GM23338 (cell line): ENCODE results near the gene SLC25A26. TPM values are rescaled to one million over a fixed set of nuclear protein-coding genes. Genes with fewer than 3 reads are reported as not detected.

Experiments
- ATAC-seq: fragments of 200-7000 bp; cut with Tn5 transposase; 3 replicates; pipeline ENCODE4 v1.9.1; 2020
- DNase-seq: peaks from one replicate; pipeline ENCODE4 v3.0.0-alpha.2; 2015; ENCODE audit warnings: low spot score
- H2AFZ ChIP-seq: fragments of 200-600 bp; sonication (generic); 2 replicates; pipeline ENCODE4 v1.8.0; 2016; ENCODE audit warnings: antibody characterized with exemption, mild to moderate bottlenecking, moderate library complexity
- H3F3A ChIP-seq: fragments of 200-600 bp; sonication (generic); replicated peaks from 2 replicates; pipeline ENCODE4 v1.8.0; 2017; ENCODE audit warnings: antibody characterized with exemption, mixed run types, low read depth
- H3K27ac ChIP-seq: fragments of 200-600 bp; sonication (generic); 2 replicates; pipeline ENCODE4 v1.6.1; 2016; ENCODE audit warnings: low read depth
- H3K27me3 ChIP-seq: fragments of 200-600 bp; sonication (generic); 2 replicates; pipeline ENCODE4 v1.8.0; 2016; ENCODE audit warnings: mild to moderate bottlenecking, mixed run types, moderate library complexity; ENCODE audit not compliant: insufficient read depth
- H3K36me3 ChIP-seq: fragments of 200-600 bp; sonication (generic); 2 replicates; pipeline ENCODE4 v1.8.0; 2016; ENCODE audit warnings: mild to moderate bottlenecking; ENCODE audit not compliant: insufficient read depth
- H3K4me1 ChIP-seq: fragments of 200-600 bp; sonication (generic); 2 replicates; pipeline ENCODE4 v1.8.0; 2016; ENCODE audit warnings: mild to moderate bottlenecking, moderate library complexity; ENCODE audit not compliant: insufficient read depth
- H3K4me2 ChIP-seq: fragments of 200-600 bp; sonication (generic); 2 replicates; pipeline ENCODE4 v1.7.1; 2017; ENCODE audit warnings: mixed run types
- H3K4me3 ChIP-seq: fragments of 200-600 bp; sonication (generic); 2 replicates; pipeline ENCODE4 v1.6.1; 2016; ENCODE audit warnings: mixed run types
- H3K79me2 ChIP-seq: fragments of 200-600 bp; sonication (generic); replicated peaks from 2 replicates; pipeline ENCODE4 v1.8.0; 2017; ENCODE audit warnings: mild to moderate bottlenecking; ENCODE audit not compliant: insufficient read depth
- H3K9me2 ChIP-seq: fragments of 200-600 bp; sonication (generic); 2 replicates; pipeline ENCODE4 v1.8.0; 2017; ENCODE audit not compliant: insufficient read depth
- H4K20me1 ChIP-seq: fragments of 200-600 bp; sonication (generic); replicated peaks from 2 replicates; pipeline ENCODE4 v1.8.0; 2017; ENCODE audit warnings: mild to moderate bottlenecking; ENCODE audit not compliant: insufficient read depth
- H3K27ac Mint-ChIP-seq: 2 replicates; pipeline ENCODE4 v1.8.0; 2020; ENCODE audit warnings: inconsistent platforms, mild to moderate bottlenecking, moderate library complexity, mixed read lengths
- H3K27me3 Mint-ChIP-seq: 3 replicates; pipeline ENCODE4 v1.8.0; 2022; ENCODE audit warnings: low read depth, mild to moderate bottlenecking, moderate library complexity, mixed read lengths, inconsistent platforms; ENCODE audit not compliant: insufficient read depth, poor library complexity
- H3K36me3 Mint-ChIP-seq: 3 replicates; pipeline ENCODE4 v1.8.0; 2021; ENCODE audit warnings: low read depth, mild to moderate bottlenecking, inconsistent platforms, moderate library complexity, mixed read lengths
- H3K4me1 Mint-ChIP-seq: 3 replicates; pipeline ENCODE4 v1.8.0; 2020; ENCODE audit warnings: mild to moderate bottlenecking, inconsistent platforms, mixed read lengths
- H3K4me3 Mint-ChIP-seq: 3 replicates; pipeline ENCODE4 v1.8.0; 2021; ENCODE audit warnings: moderate library complexity, mild to moderate bottlenecking, inconsistent platforms, mixed read lengths
- H3K9me3 Mint-ChIP-seq: 3 replicates; pipeline ENCODE4 v1.8.0; 2020; ENCODE audit warnings: moderate library complexity, mild to moderate bottlenecking, inconsistent platforms, mixed read lengths
- CREB1 ChIP-seq: fragments of 250-450 bp; sonication (Bioruptor Pico); IDR thresholded peaks from 2 replicates; pipeline ENCODE4 v1.5.0; 2020; ENCODE audit warnings: low read depth, mild to moderate bottlenecking, moderate library complexity
- EZH2 ChIP-seq: fragments of 200-600 bp; sonication (generic); IDR thresholded peaks from one replicate; pipeline ENCODE4 v1.8.0; 2017; ENCODE audit warnings: antibody characterized with exemption, mild to moderate bottlenecking, low read depth; ENCODE audit not compliant: unreplicated experiment
- EZH2phosphoT487 ChIP-seq: fragments of 200-600 bp; sonication (generic); IDR thresholded peaks from one replicate; pipeline ENCODE4 v1.8.1; 2018; ENCODE audit warnings: antibody characterized with exemption; ENCODE audit not compliant: unreplicated experiment
- JUNB ChIP-seq: IDR thresholded peaks from one replicate; pipeline ENCODE4 v1.6.1; 2016; ENCODE audit warnings: antibody characterized with exemption; ENCODE audit not compliant: unreplicated experiment
- NANOG ChIP-seq: IDR thresholded peaks from 2 replicates; pipeline ENCODE4 v1.6.1; 2016; ENCODE audit warnings: antibody characterized with exemption, borderline replicate concordance
- POLR2AphosphoS5 ChIP-seq: IDR thresholded peaks from 2 replicates; pipeline ENCODE4 v1.6.1; 2016; ENCODE audit warnings: antibody characterized with exemption, low read depth
- STAT1 ChIP-seq: IDR thresholded peaks from one replicate; pipeline ENCODE4 v1.6.1; 2016; ENCODE audit warnings: antibody characterized with exemption; ENCODE audit not compliant: unreplicated experiment
- ZNF114 ChIP-seq: fragments of 250-450 bp; sonication (Bioruptor Pico); IDR thresholded peaks from 2 replicates; pipeline ENCODE4 v1.5.0; 2020; ENCODE audit warnings: mild to moderate bottlenecking, moderate library complexity
- ZNF331 ChIP-seq: fragments of 250-450 bp; sonication (Bioruptor Pico); IDR thresholded peaks from 2 replicates; pipeline ENCODE4 v1.5.0; 2020; ENCODE audit warnings: low read depth, mild to moderate bottlenecking, moderate library complexity
- polyA plus RNA-seq: library from polyadenylated mRNA; unstranded; fragments of >200 nt; fragmentation: Nextera tagmentation; extraction: Ambion mirVana; gene quantifications from 2 replicates; pipeline ENCODE4 v1.2.1, GENCODE V29; 2016
- total RNA-seq: library from RNA; depleted of rRNA; stranded (reverse); fragments of >200 nt; shearing (Covaris generic); gene quantifications from 2 replicates; pipeline ENCODE4 v1.2.3, GENCODE V29; 2014
- TF ChIP-seq, protein P1 (sequence below): IDR thresholded peaks from one replicate; pipeline ENCODE4 v1.6.1; 2018; ENCODE audit warnings: antibody characterized with exemption; ENCODE audit not compliant: unreplicated experiment
- TF ChIP-seq, protein P2 (sequence below): fragments of 250-450 bp; sonication (Bioruptor Pico); IDR thresholded peaks from 2 replicates; pipeline ENCODE4 v1.5.0; 2020; ENCODE audit warnings: mild to moderate bottlenecking, moderate library complexity

The SLC25A26 gene
- total and polyA plus RNA-seq, 2 experiments from 2014 or later = 24.8 to 40.2 TPM

DNA sequence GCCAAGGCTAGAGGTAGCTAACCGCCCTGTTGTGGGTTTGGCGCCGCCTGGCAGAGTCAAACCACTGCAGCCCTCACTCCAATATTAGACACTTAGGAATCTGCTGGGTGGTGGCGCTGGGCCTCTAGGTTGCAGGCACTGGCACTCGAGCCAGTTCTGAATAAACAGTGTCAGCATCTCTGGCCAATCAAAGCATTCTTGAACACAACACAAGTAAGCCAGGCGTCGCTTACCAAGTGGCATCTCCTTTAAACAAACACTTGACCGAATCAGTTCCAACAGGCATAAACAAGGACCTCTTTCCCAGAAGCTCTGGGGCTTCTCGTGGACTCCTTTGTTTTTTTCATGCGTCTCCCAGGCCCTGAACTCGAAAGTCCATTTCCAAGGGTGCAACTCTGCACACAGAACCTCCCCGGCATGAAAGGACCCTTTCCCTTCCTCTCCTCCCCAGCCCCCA lies 197.7 kb downstream of the SLC25A26 start (continued):
- TF ChIP-seq, protein P1, sequence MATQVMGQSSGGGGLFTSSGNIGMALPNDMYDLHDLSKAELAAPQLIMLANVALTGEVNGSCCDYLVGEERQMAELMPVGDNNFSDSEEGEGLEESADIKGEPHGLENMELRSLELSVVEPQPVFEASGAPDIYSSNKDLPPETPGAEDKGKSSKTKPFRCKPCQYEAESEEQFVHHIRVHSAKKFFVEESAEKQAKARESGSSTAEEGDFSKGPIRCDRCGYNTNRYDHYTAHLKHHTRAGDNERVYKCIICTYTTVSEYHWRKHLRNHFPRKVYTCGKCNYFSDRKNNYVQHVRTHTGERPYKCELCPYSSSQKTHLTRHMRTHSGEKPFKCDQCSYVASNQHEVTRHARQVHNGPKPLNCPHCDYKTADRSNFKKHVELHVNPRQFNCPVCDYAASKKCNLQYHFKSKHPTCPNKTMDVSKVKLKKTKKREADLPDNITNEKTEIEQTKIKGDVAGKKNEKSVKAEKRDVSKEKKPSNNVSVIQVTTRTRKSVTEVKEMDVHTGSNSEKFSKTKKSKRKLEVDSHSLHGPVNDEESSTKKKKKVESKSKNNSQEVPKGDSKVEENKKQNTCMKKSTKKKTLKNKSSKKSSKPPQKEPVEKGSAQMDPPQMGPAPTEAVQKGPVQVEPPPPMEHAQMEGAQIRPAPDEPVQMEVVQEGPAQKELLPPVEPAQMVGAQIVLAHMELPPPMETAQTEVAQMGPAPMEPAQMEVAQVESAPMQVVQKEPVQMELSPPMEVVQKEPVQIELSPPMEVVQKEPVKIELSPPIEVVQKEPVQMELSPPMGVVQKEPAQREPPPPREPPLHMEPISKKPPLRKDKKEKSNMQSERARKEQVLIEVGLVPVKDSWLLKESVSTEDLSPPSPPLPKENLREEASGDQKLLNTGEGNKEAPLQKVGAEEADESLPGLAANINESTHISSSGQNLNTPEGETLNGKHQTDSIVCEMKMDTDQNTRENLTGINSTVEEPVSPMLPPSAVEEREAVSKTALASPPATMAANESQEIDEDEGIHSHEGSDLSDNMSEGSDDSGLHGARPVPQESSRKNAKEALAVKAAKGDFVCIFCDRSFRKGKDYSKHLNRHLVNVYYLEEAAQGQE = no peak
- no peak for TF ChIP-seq ZNF114 (CRISPR knock-in tag)
- TF ChIP-seq EZH2 = no peak
- no peak for TF ChIP-seq STAT1
- no peak for TF ChIP-seq CREB1 (CRISPR knock-in tag)
- TF ChIP-seq POLR2AphosphoS5 = no peak

DNA sequence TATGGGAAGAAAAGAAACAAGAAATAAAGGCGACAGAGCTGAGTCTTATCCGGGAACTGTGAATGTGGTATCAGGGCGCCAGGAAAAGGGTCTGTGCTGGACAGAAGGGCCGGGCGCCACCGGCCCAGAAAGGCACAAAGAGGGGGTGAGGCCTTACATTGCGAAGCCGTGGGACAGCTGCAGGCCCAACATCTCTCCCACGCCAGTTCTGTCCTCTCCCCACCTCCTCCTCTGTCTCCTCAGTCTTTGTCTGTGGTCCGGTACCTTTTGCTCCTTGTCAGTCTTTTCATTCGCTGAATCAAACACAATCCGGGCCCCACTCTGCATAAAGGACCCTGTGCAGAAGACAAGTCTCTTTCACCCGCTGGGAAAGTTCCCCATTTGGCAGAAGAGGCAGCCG lies 198.2 kb downstream of the SLC25A26 start:
- H3K4me3 ChIP-seq = no peak overlapping the region
- H3K27ac ChIP-seq = no peak overlapping the region
- Mint-ChIP-seq H3K4me3 (no peak overlapping the region; the same call in 2 of the 3 replicates), H3K27me3 (peaks cover 12% of the 10 kb centered on the region), H3K36me3 (peaks cover 97% of the 10 kb centered on the region), H3K4me1 (peaks cover 48% of the 10 kb centered on the region), H3K27ac (peak overlapping the region; percentile 82), H3K9me3 (peaks cover 42% of the 10 kb centered on the region)
- 0 out of 2 replicates have a peak overlapping the region, but pooled peaks have one; percentile 9 for H3K4me2 ChIP-seq
- H3K9me2 ChIP-seq = no peaks in the 10 kb centered on the region
- ATAC-seq (peak; percentile 55), DNase-seq (no peak)
- H3K4me1 ChIP-seq = peaks cover 10% of the 10 kb centered on the region
- no peak overlapping the region for H2AFZ ChIP-seq
- H3K79me2 ChIP-seq = peaks cover 88% of the 10 kb centered on the region
- TF ChIP-seq, protein P2, sequence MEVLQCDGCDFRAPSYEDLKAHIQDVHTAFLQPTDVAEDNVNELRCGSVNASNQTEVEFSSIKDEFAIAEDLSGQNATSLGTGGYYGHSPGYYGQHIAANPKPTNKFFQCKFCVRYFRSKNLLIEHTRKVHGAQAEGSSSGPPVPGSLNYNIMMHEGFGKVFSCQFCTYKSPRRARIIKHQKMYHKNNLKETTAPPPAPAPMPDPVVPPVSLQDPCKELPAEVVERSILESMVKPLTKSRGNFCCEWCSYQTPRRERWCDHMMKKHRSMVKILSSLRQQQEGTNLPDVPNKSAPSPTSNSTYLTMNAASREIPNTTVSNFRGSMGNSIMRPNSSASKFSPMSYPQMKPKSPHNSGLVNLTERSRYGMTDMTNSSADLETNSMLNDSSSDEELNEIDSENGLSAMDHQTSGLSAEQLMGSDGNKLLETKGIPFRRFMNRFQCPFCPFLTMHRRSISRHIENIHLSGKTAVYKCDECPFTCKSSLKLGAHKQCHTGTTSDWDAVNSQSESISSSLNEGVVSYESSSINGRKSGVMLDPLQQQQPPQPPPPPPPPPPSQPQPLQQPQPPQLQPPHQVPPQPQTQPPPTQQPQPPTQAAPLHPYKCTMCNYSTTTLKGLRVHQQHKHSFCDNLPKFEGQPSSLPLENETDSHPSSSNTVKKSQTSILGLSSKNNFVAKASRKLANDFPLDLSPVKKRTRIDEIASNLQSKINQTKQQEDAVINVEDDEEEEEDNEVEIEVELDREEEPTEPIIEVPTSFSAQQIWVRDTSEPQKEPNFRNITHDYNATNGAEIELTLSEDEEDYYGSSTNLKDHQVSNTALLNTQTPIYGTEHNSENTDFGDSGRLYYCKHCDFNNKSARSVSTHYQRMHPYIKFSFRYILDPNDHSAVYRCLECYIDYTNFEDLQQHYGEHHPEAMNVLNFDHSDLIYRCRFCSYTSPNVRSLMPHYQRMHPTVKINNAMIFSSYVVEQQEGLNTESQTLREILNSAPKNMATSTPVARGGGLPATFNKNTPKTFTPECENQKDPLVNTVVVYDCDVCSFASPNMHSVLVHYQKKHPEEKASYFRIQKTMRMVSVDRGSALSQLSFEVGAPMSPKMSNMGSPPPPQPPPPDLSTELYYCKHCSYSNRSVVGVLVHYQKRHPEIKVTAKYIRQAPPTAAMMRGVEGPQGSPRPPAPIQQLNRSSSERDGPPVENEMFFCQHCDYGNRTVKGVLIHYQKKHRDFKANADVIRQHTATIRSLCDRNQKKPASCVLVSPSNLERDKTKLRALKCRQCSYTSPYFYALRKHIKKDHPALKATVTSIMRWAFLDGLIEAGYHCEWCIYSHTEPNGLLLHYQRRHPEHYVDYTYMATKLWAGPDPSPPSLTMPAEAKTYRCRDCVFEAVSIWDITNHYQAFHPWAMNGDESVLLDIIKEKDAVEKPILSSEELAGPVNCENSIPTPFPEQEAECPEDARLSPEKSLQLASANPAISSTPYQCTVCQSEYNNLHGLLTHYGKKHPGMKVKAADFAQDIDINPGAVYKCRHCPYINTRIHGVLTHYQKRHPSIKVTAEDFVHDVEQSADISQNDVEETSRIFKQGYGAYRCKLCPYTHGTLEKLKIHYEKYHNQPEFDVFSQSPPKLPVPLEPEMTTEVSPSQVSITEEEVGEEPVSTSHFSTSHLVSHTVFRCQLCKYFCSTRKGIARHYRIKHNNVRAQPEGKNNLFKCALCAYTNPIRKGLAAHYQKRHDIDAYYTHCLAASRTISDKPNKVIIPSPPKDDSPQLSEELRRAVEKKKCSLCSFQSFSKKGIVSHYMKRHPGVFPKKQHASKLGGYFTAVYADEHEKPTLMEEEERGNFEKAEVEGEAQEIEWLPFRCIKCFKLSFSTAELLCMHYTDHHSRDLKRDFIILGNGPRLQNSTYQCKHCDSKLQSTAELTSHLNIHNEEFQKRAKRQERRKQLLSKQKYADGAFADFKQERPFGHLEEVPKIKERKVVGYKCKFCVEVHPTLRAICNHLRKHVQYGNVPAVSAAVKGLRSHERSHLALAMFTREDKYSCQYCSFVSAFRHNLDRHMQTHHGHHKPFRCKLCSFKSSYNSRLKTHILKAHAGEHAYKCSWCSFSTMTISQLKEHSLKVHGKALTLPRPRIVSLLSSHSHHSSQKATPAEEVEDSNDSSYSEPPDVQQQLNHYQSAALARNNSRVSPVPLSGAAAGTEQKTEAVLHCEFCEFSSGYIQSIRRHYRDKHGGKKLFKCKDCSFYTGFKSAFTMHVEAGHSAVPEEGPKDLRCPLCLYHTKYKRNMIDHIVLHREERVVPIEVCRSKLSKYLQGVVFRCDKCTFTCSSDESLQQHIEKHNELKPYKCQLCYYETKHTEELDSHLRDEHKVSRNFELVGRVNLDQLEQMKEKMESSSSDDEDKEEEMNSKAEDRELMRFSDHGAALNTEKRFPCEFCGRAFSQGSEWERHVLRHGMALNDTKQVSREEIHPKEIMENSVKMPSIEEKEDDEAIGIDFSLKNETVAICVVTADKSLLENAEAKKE = no peak
- TF ChIP-seq NANOG (no peak), POLR2AphosphoS5 (no peak), EZH2phosphoT487 (no peak), JUNB (no peak), ZNF331 (no peak), STAT1 (no peak), ZNF114 (CRISPR knock-in tag) (no peak), EZH2 (no peak), CREB1 (CRISPR knock-in tag) (no peak)
- TF ChIP-seq, protein P1 = no peak
- peaks cover 19% of the 10 kb centered on the region for H4K20me1 ChIP-seq
- H3K36me3 ChIP-seq = peaks cover 49% of the 10 kb centered on the region
- H3K27me3 ChIP-seq = no peaks in the 10 kb centered on the region
- H3F3A ChIP-seq = no peaks in the 10 kb centered on the region
